ENCODE measurements around the gene GRAP. TPM values are rescaled to one million over a fixed set of nuclear protein-coding genes. Genes with fewer than 3 reads are reported as not detected.

Gene GRAP
- total and polyA plus RNA-seq, 9 of the 15 experiments (the other 6 are each of a cell fraction or from before 2014, with no cell fraction given) = 0.07 to 0.41 (median 0.19) TPM; not detected in 5

DNA sequence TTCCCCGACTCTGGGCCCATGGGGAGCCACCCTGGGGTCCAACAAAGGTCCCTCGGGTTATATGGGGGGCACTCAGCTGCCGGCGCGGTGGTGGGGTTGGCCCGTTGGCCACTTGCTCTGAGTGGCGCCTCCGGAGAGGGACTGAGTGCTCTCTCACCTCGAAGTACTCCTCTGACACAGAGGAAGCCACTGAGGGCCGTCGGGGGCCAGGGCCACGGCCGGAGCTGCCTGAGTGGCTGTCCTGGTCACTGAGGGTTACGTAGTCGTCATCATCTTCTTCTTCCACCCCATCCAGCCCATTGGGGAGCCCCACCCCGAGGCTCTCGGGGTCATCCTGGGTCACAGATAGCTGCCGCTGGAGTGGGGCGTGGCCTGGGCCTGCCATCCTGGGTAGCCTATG, 69.1 kb downstream of the GRAP start:
- ChIA-PET POLR2A (no interaction called here), CTCF (ENCODE audit: low intra/inter-chr PET ratio) (no interaction called here)
- H3K36me3 ChIP-seq (ENCODE audit: control insufficient read depth, insufficient read depth, low read length) = peaks cover 32% of the 10 kb centered on the region; the same call in 1 of the 3 replicates
- no peaks in the 10 kb centered on the region for H3K9me1 ChIP-seq (ENCODE audit: control insufficient read depth, insufficient read depth, low read length)
- H3K27me3 ChIP-seq (ENCODE audit: control insufficient read depth in 2 of 2, insufficient read depth in 2 of 2, low read length in 2 of 2) = no peaks in the 10 kb centered on the region
- TF ChIP-seq RBM17 (IDR thresholded peaks at IDR 0.05; ENCODE audit: borderline replicate concordance, low read depth, low read length) (no peak), ATF7 (IDR thresholded peaks at IDR 0.05) (no peak), CBX8 (IDR thresholded peaks at IDR 0.05; ENCODE audit: borderline replicate concordance, extremely low read depth, low read depth, low read length, poor library complexity, severe bottlenecking) (no peak)
- no peaks in the 10 kb centered on the region for H3K79me2 ChIP-seq (ENCODE audit: control insufficient read depth, insufficient read depth, low read length)
- FAIRE-seq (no peak), ATAC-seq (no peak), DNase-seq (ENCODE audit: extremely low read depth in 1 of 4, low spot score in 3 of 4) (no peak)
- BruUV-seq (replicated peaks) = no TSS peak
- no peak overlapping the region for H2AFZ ChIP-seq (ENCODE audit: low read depth, low read length)
- H3K9me3 ChIP-seq (replicated peaks; ENCODE audit: control insufficient read depth, insufficient read depth, low read depth, low read length) = no peaks in the 10 kb centered on the region
- intact Hi-C loops (cut with micrococcal nuclease) = no loop called here
- WGBS (ENCODE audit: insufficient coverage, low coverage, missing lambda C conversion rate) = 84% methylated on average over 6 of the region's 19 CpGs
- H3K9ac ChIP-seq (ENCODE audit: insufficient read depth in 1 of 2, low read depth in 2 of 2, low read length in 2 of 2) = 0 out of 4 replicates have a peak overlapping the region, but pooled peaks of 1 of the 2 experiments have one; percentile 9
- no peaks in the 10 kb centered on the region for H4K20me1 ChIP-seq (replicated peaks; ENCODE audit: control insufficient read depth, insufficient read depth, low read length)
- no peak overlapping the region for H3K4me3 ChIP-seq
- in situ Hi-C loops (cut with MboI) = loop anchor here (5.0 kb wide), 1 partner anchor 40 kb away; no protein-coding TSS in a partner anchor
- no peak overlapping the region for H3K4me2 ChIP-seq (ENCODE audit: insufficient read depth, low read length)
- H3K27ac ChIP-seq (ENCODE audit: extremely low read depth, low read depth, low read length) = no peak overlapping the region
- peaks cover 10 to 44% of the 10 kb centered on the region in 2 experiments; a peak in 4 of 5 replicates for H3K4me1 ChIP-seq (replicated peaks in 1 of 2; ENCODE audit: control insufficient read depth in 2 of 2, insufficient read depth in 2 of 2, low read length in 2 of 2)

DNA sequence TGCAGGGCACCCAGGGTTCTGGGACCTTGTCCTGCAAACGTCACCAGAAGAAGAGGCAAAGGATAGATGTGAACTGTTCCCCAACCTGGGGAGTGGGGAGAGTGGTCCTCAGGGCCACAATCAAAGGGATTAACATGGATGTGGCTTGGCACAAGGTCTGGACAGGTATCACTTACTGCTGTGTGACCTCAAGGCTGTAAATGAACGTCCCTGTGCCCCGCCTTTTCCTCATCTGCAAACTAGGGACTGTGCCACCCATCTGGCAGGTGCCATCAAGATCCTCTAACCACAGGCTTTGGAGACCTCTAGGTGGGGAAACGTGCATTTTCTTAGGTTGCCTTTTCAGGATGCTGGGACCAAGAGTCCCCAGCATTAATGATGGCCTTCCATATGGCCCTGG, 69.7 kb downstream of the GRAP start:
- TF ChIP-seq BCOR (IDR thresholded peaks at IDR 0.05) = no peak
- no peak for TF ChIP-seq COPS2 (conservative IDR thresholded peaks at IDR 0.05)
- no peak for TF ChIP-seq PURB (CRISPR knock-in tag; IDR thresholded peaks at IDR 0.05; ENCODE audit: low read depth)
- no peak for FAIRE-seq
- Histone ChIP-seq H3K36me3 (ENCODE audit: control insufficient read depth, insufficient read depth, low read length) (peaks cover 35% of the 10 kb centered on the region; the same call in 1 of the 3 replicates), H3K9me3 (replicated peaks; ENCODE audit: control insufficient read depth, insufficient read depth, low read depth, low read length) (no peaks in the 10 kb centered on the region), H2AFZ (ENCODE audit: low read depth, low read length) (no peak overlapping the region), H4K20me1 (replicated peaks; ENCODE audit: control insufficient read depth, insufficient read depth, low read length) (no peaks in the 10 kb centered on the region), H3K9me1 (ENCODE audit: control insufficient read depth, insufficient read depth, low read length) (no peaks in the 10 kb centered on the region), H3K9ac (ENCODE audit: insufficient read depth in 1 of 2, low read depth in 2 of 2, low read length in 2 of 2) (no peak overlapping the region), H3K27me3 (ENCODE audit: control insufficient read depth in 2 of 2, insufficient read depth in 2 of 2, low read length in 2 of 2) (no peaks in the 10 kb centered on the region), H3K79me2 (ENCODE audit: control insufficient read depth, insufficient read depth, low read length) (no peaks in the 10 kb centered on the region), H3K4me1 (replicated peaks in 1 of 2; ENCODE audit: control insufficient read depth in 2 of 2, insufficient read depth in 2 of 2, low read length in 2 of 2) (peaks cover 4 to 38% of the 10 kb centered on the region in 2 experiments; a peak in 4 of 5 replicates), H3K27ac (ENCODE audit: extremely low read depth, low read depth, low read length) (no peak overlapping the region), H3K4me2 (ENCODE audit: insufficient read depth, low read length) (no peak overlapping the region), H3K4me3 (no peak overlapping the region)
- ATAC-seq = no peak
- intact Hi-C loops (cut with micrococcal nuclease) = no loop called here
- in situ Hi-C loops (cut with MboI) = loop anchor here (5.0 kb wide), 1 partner anchor 40 kb away; no protein-coding TSS in a partner anchor
- BruUV-seq (replicated peaks) = no TSS peak
- ChIA-PET POLR2A (interaction anchor here (0.9 kb wide), 1 partner anchor 14 kb away, joined by 4 read pairs; no protein-coding TSS in a partner anchor), CTCF (ENCODE audit: low intra/inter-chr PET ratio) (no interaction called here)
- 76% methylated on average over 4 of the region's 4 CpGs for WGBS (ENCODE audit: insufficient coverage, low coverage, missing lambda C conversion rate)
- DNase-seq (ENCODE audit: extremely low read depth in 1 of 4, low spot score in 3 of 4) = no peak

Measured in K562 (cell line).